Esophagus squamous epithelium (tissue), 4 donors: ENCODE measurements around the gene CDK15.

Experiments
- CTCF ChIP-seq, 6 experiments: fragments of 450-650 bp in 4 of 6; fragments of 200-600 bp in 2 of 6; sonication (generic) in 2 of 6; IDR thresholded peaks; one replicate each; pipeline ENCODE4 v1.5.1; 2016 to 2019; ENCODE audit warnings: antibody characterized with exemption in 6 of 6, mild to moderate bottlenecking in 4 of 6, moderate library complexity in 4 of 6
- POLR2A ChIP-seq, 4 donors: fragments of 450-650 bp; IDR thresholded peaks; one replicate each; pipeline ENCODE4 v1.6.1; 2017; ENCODE audit warnings: antibody characterized with exemption in 4 of 4, mild to moderate bottlenecking in 4 of 4, moderate library complexity in 3 of 4

GRCh38 chr2:201833781-201834180, 27.4 kb downstream of the CDK15 start:
- TF ChIP-seq CTCF (IDR thresholded peaks at IDR 0.05) (no peak), POLR2A (IDR thresholded peaks at IDR 0.05) (no peak)
